Measurements from ENCODE around the gene INO80C. TPM values are rescaled to one million over a fixed set of nuclear protein-coding genes. Genes with fewer than 3 reads are reported as not detected.

INO80C gene
- total RNA-seq, 1 experiment from 2014 or later: 51.1 TPM

DNA sequence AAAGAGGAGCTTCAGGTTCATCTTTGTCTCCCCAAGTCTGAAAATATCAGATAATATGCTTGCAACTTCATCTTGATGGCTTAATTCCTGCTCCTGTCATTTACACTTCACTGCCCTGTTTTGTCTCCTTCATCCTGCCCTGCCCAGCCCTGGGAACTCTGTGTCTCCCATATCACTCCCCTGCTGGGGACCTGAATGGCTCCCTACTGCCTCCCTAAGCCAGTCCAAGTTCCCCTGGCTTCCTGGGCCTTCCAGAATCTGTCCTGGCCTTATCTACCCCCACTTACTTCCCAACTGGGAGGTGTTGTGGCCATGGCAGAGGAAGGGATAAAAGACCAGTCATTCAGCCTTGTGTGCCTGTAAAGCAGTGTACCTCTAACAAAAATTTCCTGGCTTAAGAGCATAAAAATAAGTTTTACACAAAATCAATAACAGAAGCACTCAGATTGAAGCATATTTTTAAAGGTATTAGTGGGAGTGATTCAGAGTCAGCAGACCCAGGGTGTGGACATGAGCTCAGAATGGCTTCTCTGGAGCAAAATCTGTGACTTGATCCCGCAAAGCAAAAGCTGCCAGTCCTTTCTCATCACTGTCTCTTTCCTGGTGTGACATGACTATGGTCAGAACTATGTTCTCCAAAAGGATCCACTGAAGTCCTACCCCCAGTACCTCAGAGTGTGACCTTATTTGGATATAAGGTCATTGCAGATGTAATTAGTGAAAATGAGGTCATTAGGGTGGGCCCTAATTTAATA, 59.1 kb downstream of the INO80C start:
- no peaks in the 10 kb centered on the region for H3K79me2 ChIP-seq (ENCODE audit: insufficient read depth, low read length)
- Mint-ChIP-seq H3K27ac (peak overlapping the region in 1 of 3 experiments; percentile 13; a peak in 1 of 7 replicates), H3K4me3 (no peak overlapping the region), H3K9me3 (no peaks in the 10 kb centered on the region), H3K36me3 (ENCODE audit: insufficient read depth in 1 of 3, low read depth in 3 of 3) (no peaks in the 10 kb centered on the region), H3K27me3 (ENCODE audit: low read depth) (no peaks in the 10 kb centered on the region), H3K4me1 (peaks cover 9 to 10% of the 10 kb centered on the region in 2 experiments)
- no CpG with 5 or more reads among the region's 1 CpG for WGBS (ENCODE audit: extremely low coverage, insufficient read length, low lambda C conversion rate)
- no peaks in the 10 kb centered on the region for H3K9me3 ChIP-seq (ENCODE audit: control insufficient read depth, low read depth, low read length)
- H3K4me2 ChIP-seq (ENCODE audit: insufficient read depth, insufficient read length, low read length): no peak overlapping the region
- H2AFZ ChIP-seq (ENCODE audit: low read length): no peak overlapping the region
- H3K18ac ChIP-seq (ENCODE audit: insufficient read length, low read depth, low read length): no peak overlapping the region
- H4K8ac ChIP-seq (replicated peaks; ENCODE audit: insufficient read length, low read depth, low read length): no peak overlapping the region
- H3K9ac ChIP-seq (ENCODE audit: extremely low read depth, insufficient read length, low read length): no peak overlapping the region
- no peak overlapping the region for H2BK20ac ChIP-seq (ENCODE audit: low read depth, low read length, poor library complexity, severe bottlenecking)
- H4K91ac ChIP-seq (ENCODE audit: insufficient read length, low read depth, low read length): no peak overlapping the region
- no peak overlapping the region for H2BK120ac ChIP-seq (ENCODE audit: low read depth, low read length, poor library complexity, severe bottlenecking)
- TF ChIP-seq, protein P1, sequence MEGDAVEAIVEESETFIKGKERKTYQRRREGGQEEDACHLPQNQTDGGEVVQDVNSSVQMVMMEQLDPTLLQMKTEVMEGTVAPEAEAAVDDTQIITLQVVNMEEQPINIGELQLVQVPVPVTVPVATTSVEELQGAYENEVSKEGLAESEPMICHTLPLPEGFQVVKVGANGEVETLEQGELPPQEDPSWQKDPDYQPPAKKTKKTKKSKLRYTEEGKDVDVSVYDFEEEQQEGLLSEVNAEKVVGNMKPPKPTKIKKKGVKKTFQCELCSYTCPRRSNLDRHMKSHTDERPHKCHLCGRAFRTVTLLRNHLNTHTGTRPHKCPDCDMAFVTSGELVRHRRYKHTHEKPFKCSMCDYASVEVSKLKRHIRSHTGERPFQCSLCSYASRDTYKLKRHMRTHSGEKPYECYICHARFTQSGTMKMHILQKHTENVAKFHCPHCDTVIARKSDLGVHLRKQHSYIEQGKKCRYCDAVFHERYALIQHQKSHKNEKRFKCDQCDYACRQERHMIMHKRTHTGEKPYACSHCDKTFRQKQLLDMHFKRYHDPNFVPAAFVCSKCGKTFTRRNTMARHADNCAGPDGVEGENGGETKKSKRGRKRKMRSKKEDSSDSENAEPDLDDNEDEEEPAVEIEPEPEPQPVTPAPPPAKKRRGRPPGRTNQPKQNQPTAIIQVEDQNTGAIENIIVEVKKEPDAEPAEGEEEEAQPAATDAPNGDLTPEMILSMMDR (conservative IDR thresholded peaks at IDR 0.05): no peak
- no peak overlapping the region for H3K56ac ChIP-seq (ENCODE audit: insufficient read length, low read depth, low read length)
- no peak for DNase-seq
- H3T11ph ChIP-seq (ENCODE audit: low read length): no peak overlapping the region
- H3K4me1 ChIP-seq (ENCODE audit: insufficient read depth, low read length): no peaks in the 10 kb centered on the region; the same call in 1 of the 2 replicates
- no peaks in the 10 kb centered on the region for H3K79me1 ChIP-seq (ENCODE audit: insufficient read depth, low read depth, low read length, poor library complexity, severe bottlenecking)
- H3K23ac ChIP-seq (ENCODE audit: insufficient read length, low read depth, low read length): no peak overlapping the region
- H4K5ac ChIP-seq (ENCODE audit: insufficient read length, low read depth, low read length): no peak overlapping the region
- no peaks in the 10 kb centered on the region for H4K20me1 ChIP-seq (ENCODE audit: control insufficient read depth, insufficient read depth, insufficient read length)
- no peak overlapping the region for H2BK15ac ChIP-seq (ENCODE audit: low read depth, low read length)
- H3K27me3 ChIP-seq (ENCODE audit: insufficient read depth, low read length): no peaks in the 10 kb centered on the region
- H3K4ac ChIP-seq (ENCODE audit: low read depth, low read length): no peak overlapping the region
- no peak overlapping the region for H3K14ac ChIP-seq (ENCODE audit: insufficient read depth, low read length)
- H3K27ac ChIP-seq (ENCODE audit: insufficient read length, low read depth, low read length): no peak overlapping the region
- H3K23me2 ChIP-seq (ENCODE audit: insufficient read length, low read depth, low read length, poor library complexity, severe bottlenecking): no peaks in the 10 kb centered on the region
- H2BK12ac ChIP-seq (ENCODE audit: insufficient read length, low read depth, low read length): no peak overlapping the region
- no peak overlapping the region for H2BK5ac ChIP-seq (ENCODE audit: insufficient read length, low read length)
- no peak overlapping the region for H2AK5ac ChIP-seq (ENCODE audit: insufficient read length, low read length)
